K562 (cell line): ENCODE results near the gene PHYKPL. TPM values are rescaled to one million over a fixed set of nuclear protein-coding genes. Genes with fewer than 3 reads are reported as not detected.

Experiments
- ATAC-seq: fragments of 200-7000 bp; cut with Tn5 transposase; 3 replicates; pipeline ENCODE4 v1.9.1; 2020; ENCODE audit warnings: moderate library complexity
- Bru-seq: library from RNA; stranded (reverse); fragments of 400-500 nt; gene quantifications from one replicate; lab custom pipeline; 2021; lab: Mats Ljungman, UMichigan
- BruChase-seq, 2 experiments: library from RNA; stranded (reverse); fragments of 400-500 nt; gene quantifications; one replicate each; lab custom pipeline; 2021; lab: Mats Ljungman, UMichigan
- BruUV-seq: library from RNA; stranded (reverse); fragments of 400-500 nt; replicated peaks from 2 replicates; lab custom pipeline; 2021; lab: Mats Ljungman, UMichigan
- CTCF ChIA-PET: fragments of 300-600 bp; formaldehyde crosslinking; extraction: SDS; loops from one replicate; lab custom pipeline; 2021; ENCODE audit warnings: low intra/inter-chr PET ratio; lab: Yijun Ruan, JAX
- POLR2A ChIA-PET: fragments of 300-600, 350-650 bp; sonication (Branson Sonifier 250); formaldehyde crosslinking; extraction: SDS; loops from one replicate; lab custom pipeline; 2021; ENCODE audit warnings: antibody characterized with exemption, inconsistent platforms; lab: Yijun Ruan, JAX
- DNase-seq, 4 experiments: peaks; one replicate each; pipeline versions ENCODE4 v3.0.0 to v3.0.0-alpha.2; 2011 to 2018; ENCODE audit warnings: low spot score in 3 of 4, mixed read lengths in 3 of 4; ENCODE audit errors: extremely low read depth in 1 of 4
- FAIRE-seq: peaks from 2 replicates; lab custom pipeline; 2011; peaks lifted over from hg19 to GRCh38; lab: Jason Lieb, UNC
- H2AFZ ChIP-seq: 2 replicates; pipeline ENCODE4 v1.6.0; 2011; ENCODE audit warnings: low read depth, low read length, control low read depth, inconsistent platforms
- H3K27ac ChIP-seq: fragments of 200-600 bp; 3 replicates; pipeline ENCODE4 v1.8.0; 2011; ENCODE audit warnings: low read depth, mild to moderate bottlenecking, control low read depth, inconsistent platforms, low read length, moderate library complexity, mixed read lengths; ENCODE audit errors: extremely low read depth
- H3K27me3 ChIP-seq, 2 experiments: fragments of 300-600 bp in 1 of 2; 2 replicates in 1 of 2; 3 replicates in 1 of 2; pipeline versions ENCODE4 v1.6.0 to v1.8.0; 2011; ENCODE audit warnings: inconsistent platforms in 2 of 2, low read length in 2 of 2, mild to moderate bottlenecking in 1 of 2, mixed read lengths in 1 of 2, moderate library complexity in 1 of 2; ENCODE audit not compliant: control insufficient read depth in 2 of 2, insufficient read depth in 2 of 2
- H3K36me3 ChIP-seq: fragments of 300-600 bp; 3 replicates; pipeline ENCODE4 v1.8.0; 2011; ENCODE audit warnings: mild to moderate bottlenecking, low read length, inconsistent platforms; ENCODE audit not compliant: control insufficient read depth, insufficient read depth
- H3K4me1 ChIP-seq, 2 experiments: fragments of 200-600 bp in 1 of 2; replicated peaks in 1 of 2; 2 replicates in 1 of 2; 3 replicates in 1 of 2; pipeline versions ENCODE4 v1.5.1 to v1.8.0; 2011; ENCODE audit warnings: inconsistent platforms in 2 of 2, low read length in 2 of 2, mild to moderate bottlenecking in 1 of 2, mixed read lengths in 1 of 2, moderate library complexity in 1 of 2; ENCODE audit not compliant: control insufficient read depth in 2 of 2, insufficient read depth in 2 of 2
- H3K4me2 ChIP-seq: 2 replicates; pipeline ENCODE4 v1.6.1; 2011; ENCODE audit warnings: low read length, control low read depth, inconsistent platforms, mixed read lengths; ENCODE audit not compliant: insufficient read depth
- H3K4me3 ChIP-seq: fragments of 200-600 bp; sonication (generic), shearing (Covaris generic); 2 replicates; pipeline ENCODE4 v1.5.1; 2016; ENCODE audit warnings: control low read depth, inconsistent platforms
- H3K79me2 ChIP-seq: fragments of 200-600 bp; 3 replicates; pipeline ENCODE4 v1.8.0; 2011; ENCODE audit warnings: low read length, inconsistent platforms; ENCODE audit not compliant: control insufficient read depth, insufficient read depth
- H3K9ac ChIP-seq, 2 experiments: 2 replicates each; pipeline versions ENCODE4 v1.6.0 to v1.6.1; 2011; ENCODE audit warnings: low read depth in 2 of 2, low read length in 2 of 2, control low read depth in 1 of 2, inconsistent platforms in 1 of 2, mild to moderate bottlenecking in 1 of 2, mixed read lengths in 1 of 2; ENCODE audit not compliant: insufficient read depth in 1 of 2
- H3K9me1 ChIP-seq: one replicate; pipeline ENCODE4 v1.6.0; 2011; ENCODE audit warnings: inconsistent platforms, mild to moderate bottlenecking, low read length, moderate library complexity; ENCODE audit not compliant: control insufficient read depth, insufficient read depth
- H3K9me3 ChIP-seq: replicated peaks from 2 replicates; pipeline ENCODE4 v1.5.1; 2011; ENCODE audit warnings: low read depth, low read length, inconsistent platforms; ENCODE audit not compliant: control insufficient read depth, insufficient read depth
- H4K20me1 ChIP-seq: replicated peaks from 2 replicates; pipeline ENCODE4 v1.6.1; 2011; ENCODE audit warnings: low read length, inconsistent platforms, mixed read lengths; ENCODE audit not compliant: control insufficient read depth, insufficient read depth
- FIP1L1 ChIP-seq: fragments of 200-400 bp; formaldehyde crosslinking; IDR thresholded peaks from 2 replicates; pipeline ENCODE4 v1.6.1; 2018; ENCODE audit warnings: mild to moderate bottlenecking, low read depth, low read length; ENCODE audit not compliant: poor library complexity, severe bottlenecking
- RBM14 ChIP-seq: fragments of 200-400 bp; formaldehyde crosslinking; IDR thresholded peaks from 2 replicates; pipeline ENCODE4 v1.6.1; 2018; ENCODE audit warnings: low read depth, mild to moderate bottlenecking, low read length, moderate library complexity, borderline replicate concordance; ENCODE audit not compliant: insufficient read depth
- YBX1 ChIP-seq: fragments of 450-650 bp; IDR thresholded peaks from 2 replicates; pipeline ENCODE4 v1.7.1; 2016; ENCODE audit warnings: mild to moderate bottlenecking
- ZFX ChIP-seq: sonication (generic); formaldehyde crosslinking; IDR thresholded peaks from 2 replicates; pipeline ENCODE4 v1.8.0; 2022; ENCODE audit warnings: mild to moderate bottlenecking, missing genetic modification reagents, moderate library complexity
- ZNF639 ChIP-seq, 2 experiments: fragments of 200-800 bp in 1 of 2; sonication (Bioruptor generic) in 1 of 2; sonication (generic) in 1 of 2; formaldehyde crosslinking in 1 of 2; IDR thresholded peaks in 1 of 2; conservative IDR thresholded peaks in 1 of 2; 2 replicates each; pipeline versions ENCODE4 v1.5.0 to v1.6.1; 2016 to 2020; ENCODE audit warnings: missing compliant biosample characterization in 1 of 2, missing genetic modification characterization in 1 of 2, missing genetic modification reagents in 1 of 2
- WGBS: fragments of 100-300 bp; shearing (Covaris generic); methylation state at CpG from one replicate; pipeline ENCODE4 v1.1.6; 2016; ENCODE audit warnings: low coverage, mixed read lengths; ENCODE audit not compliant: insufficient coverage; ENCODE audit errors: missing lambda C conversion rate; 5-methylcytosine and 5-hydroxymethylcytosine counted together
- in situ Hi-C: fragments of 300-500 bp; cut with MboI; formaldehyde crosslinking; loops from 4 replicates; pipeline ENCODE4 v1.15.0; 2018; ENCODE audit warnings: inconsistent platforms, mixed read lengths
- intact Hi-C: fragments of 100-400 bp; cut with micrococcal nuclease; formaldehyde crosslinking; loops from 2 replicates; pipeline ENCODE4 v1.14.2; 2022
- long read RNA-seq, 3 experiments: library from polyadenylated mRNA in 2 of 3; library from RNA in 1 of 3; unstranded in 2 of 3; stranded (forward) in 1 of 3; transcript quantifications; one replicate each; pipeline ENCODE4 v2.0.0, GENCODE V29; 2019 to 2022
- polyA minus RNA-seq, 3 experiments: library from RNA; depleted of rRNA, polyadenylated mRNA; stranded (reverse); fragments of >200 nt; gene quantifications; 2 replicates each; pipeline ENCODE4 v1.2.3, GENCODE V29; 2011
- polyA plus RNA-seq, 8 experiments: library from polyadenylated mRNA; depleted of rRNA in 4 of 8; stranded (reverse) in 5 of 8; unstranded in 3 of 8; fragments of >200 nt; fragmentation: Nextera tagmentation in 2 of 8; fragmentation: Illumina TruSeq in 1 of 8; extraction: Ambion mirVana in 2 of 8; extraction: Trizol in 1 of 8; gene quantifications; 2 replicates each; pipeline versions ENCODE4 v1.2.1 to v1.2.3, GENCODE V29; 2011 to 2014; ENCODE audit warnings: inconsistent platforms in 1 of 8, missing spikeins in 1 of 8
- total RNA-seq, 7 experiments: library from RNA; depleted of rRNA in 6 of 7; stranded (reverse); fragments of >200 nt in 6 of 7; fragmentation: Illumina TruSeq in 2 of 7; extraction: Trizol in 2 of 7; gene quantifications; 2 replicates each; pipeline versions ENCODE4 v1.2.1 to v1.2.3, GENCODE V29; 2011 to 2021; ENCODE audit warnings: low replicate concordance in 1 of 7

The PHYKPL gene
- total RNA-seq (2011; cell fraction: chromatin; rRNA removed; ENCODE audit: low replicate concordance): 203 and 378 TPM in 2 replicates
- total RNA-seq (2011; cell fraction: nucleolus; rRNA removed): 205 and 217 TPM in 2 replicates
- total RNA-seq (2011; cell fraction: nucleoplasm; rRNA removed): 219 and 287 TPM in 2 replicates
- total RNA-seq (2014; rRNA removed) (18.6 and 21.6 TPM in 2 replicates), total RNA-seq (2014; rRNA removed; fragmentation: Illumina TruSeq; extraction: Trizol) (13.9 and 18.4 TPM in 2 replicates), total RNA-seq (2015; rRNA removed; fragmentation: Illumina TruSeq; extraction: Trizol) (16.7 and 17.1 TPM in 2 replicates), total RNA-seq (2021) (34.0 and 34.7 TPM in 2 replicates), polyA plus RNA-seq (2011; rRNA removed) (25.6 and 40.7 TPM in 2 replicates), polyA plus RNA-seq (2014; fragmentation: Illumina TruSeq; extraction: Trizol) (19.6 and 20.1 TPM in 2 replicates), polyA plus RNA-seq (2014; fragmentation: Nextera tagmentation; extraction: Ambion mirVana) (1 to 10 TPM; 4.7 to 6.5 TPM), polyA plus RNA-seq (2014; rRNA removed) (31.9 and 32.0 TPM in 2 replicates), polyA minus RNA-seq (2011; rRNA and poly(A)+ RNA removed) (33.9 and 36.4 TPM in 2 replicates), Bru-seq, nascent RNA (percentile 83 among the genes with signal in this experiment), BruChase-seq, experiment 1, labeled RNA remaining after a 2-hour chase (percentile 73 among the genes with signal in this experiment), BruChase-seq, experiment 2, labeled RNA remaining after a 6-hour chase (percentile 68 among the genes with signal in this experiment)
- polyA plus RNA-seq (2011; cell fraction: cytosol; rRNA removed): 18.3 and 25.8 TPM in 2 replicates
- 126 and 156 TPM in 2 replicates for polyA plus RNA-seq (2011; cell fraction: nucleus; rRNA removed)
- polyA plus RNA-seq (2012): 19.8 and 52.3 TPM in 2 replicates
- 9.2 and 15.5 TPM in 2 replicates for polyA minus RNA-seq (2011; cell fraction: cytosol; rRNA and poly(A)+ RNA removed)
- polyA minus RNA-seq (2011; cell fraction: nucleus; rRNA and poly(A)+ RNA removed): 71.5 and 72.2 TPM in 2 replicates
- long read RNA-seq, experiment 1, transcript PHYKPL-201 (13 exons, 2,038 nt): major isoform, 12 of 78 reads
- long read RNA-seq, experiment 1, partial matches to known transcripts: 3 of 78 reads
- long read RNA-seq, experiment 1, other reads (novel, unspliced or antisense): 60 of 78 reads
- long read RNA-seq, experiment 2, partial matches to known transcripts: 2 of 7 reads
- long read RNA-seq, experiment 2, other reads (novel, unspliced or antisense): 3 of 7 reads
- long read RNA-seq, experiment 3, partial matches to known transcripts: 0 of 15 reads
- long read RNA-seq, experiment 3, other reads (novel, unspliced or antisense): 10 of 15 reads

GRCh38 chr5:178232124-178232919 is at the start of gene PHYKPL:
Gene PHYKPL, minus strand, starts transcription at chr5:178232802. Its CDS starts 252 bp downstream, at chr5:178232550.
- BruUV-seq: no TSS peak
- peak within 1 kb of the TSS; percentile 87 for H3K27ac ChIP-seq
- H4K20me1 ChIP-seq: no peaks in the 10 kb centered on the region
- peak within 1 kb of the TSS; percentile 87 to 98 for H3K9ac ChIP-seq
- H3K4me3 ChIP-seq: peak within 1 kb of the TSS; percentile 93
- no peak for FAIRE-seq
- peaks cover 40% of the 10 kb centered on the region for H3K36me3 ChIP-seq
- no peaks in the 10 kb centered on the region for H3K9me1 ChIP-seq
- peak; percentile 77 to 92 (median 86) for DNase-seq
- POLR2A ChIA-PET: interaction anchor here (0.6 to 13.2 kb wide), 6 partner anchors 9 to 272 kb away, joined by 3 to 162 read pairs (median 6); partner anchors contain the start of gene HNRNPAB
- peak within 1 kb of the TSS; percentile 98 for H3K4me2 ChIP-seq
- intact Hi-C loops (no loop called here), in situ Hi-C loops (no loop called here)
- CTCF ChIA-PET: no interaction called here
- H3K79me2 ChIP-seq: peaks cover 35% of the 10 kb centered on the region
- no peaks in the 10 kb centered on the region for H3K27me3 ChIP-seq
- no peaks in the 10 kb centered on the region for H3K9me3 ChIP-seq
- peak within 1 kb of the TSS; percentile 97 for H2AFZ ChIP-seq
- under 1% methylated on average over 44 of the region's 102 CpGs for WGBS
- peak; percentile 79 for ATAC-seq
- H3K4me1 ChIP-seq: peaks cover 31 to 39% of the 10 kb centered on the region in 2 experiments
- no peak for TF ChIP-seq RBM14
- peak; percentile 35 for TF ChIP-seq FIP1L1
- no peak for TF ChIP-seq YBX1
- TF ChIP-seq ZFX (CRISPR knock-in tag): peak; percentile 98
- TF ChIP-seq ZNF639 (CRISPR knock-in tag; conservative IDR thresholded peaks at IDR 0.05 in 1 of 2, IDR thresholded peaks at IDR 0.05 in 1 of 2): peak in 1 of 2 experiments; percentile 72; a peak in 2 of 4 replicates
